ENCODE data around the gene MAL.

GRCh38 chr2:95053543-95053942 is 28.0 kb downstream of the MAL start:
- TF ChIP-seq REST (IDR thresholded peaks at IDR 0.05; ENCODE audit: insufficient read depth in 1 of 2, low read depth in 2 of 2, low read length in 2 of 2) (no peak), POLR2AphosphoS5 (IDR thresholded peaks at IDR 0.05; ENCODE audit: low read depth, low read length) (no peak)
